ENCODE measurements around the gene NPPC. TPM values are rescaled to one million over a fixed set of nuclear protein-coding genes. Genes with fewer than 3 reads are reported as not detected.
"Not testable (repeated sequence)": the region's sequence is repeated elsewhere in the genome, so short reads cannot be mapped to it uniquely, and the experiment has no call there.

The NPPC gene
- total RNA-seq, 2 experiments from 2014 or later = not detected

DNA sequence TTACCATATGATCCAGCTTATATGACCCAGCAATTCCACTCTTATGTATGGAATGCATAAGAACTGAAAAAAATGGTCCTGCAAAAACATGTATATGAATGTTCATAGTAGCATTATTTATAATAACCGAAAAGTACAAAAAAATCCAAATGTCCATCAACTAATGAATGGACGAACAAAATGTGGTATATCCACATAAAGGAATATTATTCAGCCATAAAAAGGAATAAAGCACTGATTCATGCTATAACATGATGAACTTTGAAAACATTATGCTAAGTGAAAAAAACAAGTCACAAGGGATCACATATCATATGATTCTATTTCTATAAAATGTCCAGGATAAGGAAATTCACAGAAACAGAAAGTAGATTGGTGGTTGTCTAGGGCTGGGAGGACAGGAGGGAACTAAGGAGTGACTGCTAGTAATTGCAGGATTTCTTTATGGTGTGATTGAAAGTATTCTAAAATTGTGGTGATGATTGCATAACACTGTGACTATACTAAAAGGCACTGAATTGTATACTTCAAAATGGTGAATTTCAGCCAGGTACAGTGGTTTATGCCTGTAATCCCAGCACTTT lies 25.3 kb upstream of the NPPC start:
- CTCF ChIA-PET (ENCODE audit: unreplicated experiment) = no interaction called here
- no peaks in the 10 kb centered on the region for H3K79me2 ChIP-seq (ENCODE audit: insufficient read depth, low read depth, low read length)
- H3K36me3 ChIP-seq (ENCODE audit: insufficient read depth, low read length) = no peaks in the 10 kb centered on the region
- no peak for TF ChIP-seq EZH2phosphoT487 (IDR thresholded peaks at IDR 0.05; ENCODE audit: borderline replicate concordance, low read depth, low read length)
- TF ChIP-seq, protein P1, sequence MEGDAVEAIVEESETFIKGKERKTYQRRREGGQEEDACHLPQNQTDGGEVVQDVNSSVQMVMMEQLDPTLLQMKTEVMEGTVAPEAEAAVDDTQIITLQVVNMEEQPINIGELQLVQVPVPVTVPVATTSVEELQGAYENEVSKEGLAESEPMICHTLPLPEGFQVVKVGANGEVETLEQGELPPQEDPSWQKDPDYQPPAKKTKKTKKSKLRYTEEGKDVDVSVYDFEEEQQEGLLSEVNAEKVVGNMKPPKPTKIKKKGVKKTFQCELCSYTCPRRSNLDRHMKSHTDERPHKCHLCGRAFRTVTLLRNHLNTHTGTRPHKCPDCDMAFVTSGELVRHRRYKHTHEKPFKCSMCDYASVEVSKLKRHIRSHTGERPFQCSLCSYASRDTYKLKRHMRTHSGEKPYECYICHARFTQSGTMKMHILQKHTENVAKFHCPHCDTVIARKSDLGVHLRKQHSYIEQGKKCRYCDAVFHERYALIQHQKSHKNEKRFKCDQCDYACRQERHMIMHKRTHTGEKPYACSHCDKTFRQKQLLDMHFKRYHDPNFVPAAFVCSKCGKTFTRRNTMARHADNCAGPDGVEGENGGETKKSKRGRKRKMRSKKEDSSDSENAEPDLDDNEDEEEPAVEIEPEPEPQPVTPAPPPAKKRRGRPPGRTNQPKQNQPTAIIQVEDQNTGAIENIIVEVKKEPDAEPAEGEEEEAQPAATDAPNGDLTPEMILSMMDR (conservative IDR thresholded peaks at IDR 0.05; ENCODE audit: low read length) = no peak
- H3K9me3 ChIP-seq (ENCODE audit: low read length) = peaks cover 8% of the 10 kb centered on the region; the same call in 1 of the 2 replicates
- intact Hi-C loops (cut with micrococcal nuclease; ENCODE audit: unreplicated experiment) = no loop called here
- BruUV-seq (replicated peaks) = no TSS peak
- H4K20me1 ChIP-seq (ENCODE audit: insufficient read depth, low read length) = no peaks in the 10 kb centered on the region
- no peak for DNase-seq (ENCODE audit: low spot score)
- no peak overlapping the region for H3K27ac ChIP-seq (ENCODE audit: low read depth, low read length, poor library complexity, severe bottlenecking)
- H3K4me2 ChIP-seq (ENCODE audit: low read length) = no peak overlapping the region
- H2AFZ ChIP-seq (ENCODE audit: low read length) = no peak overlapping the region
- H3K4me3 ChIP-seq (ENCODE audit: low read depth, low read length, poor library complexity, severe bottlenecking) = no peak overlapping the region
- POLR2A ChIA-PET = no interaction called here
- H3K9me2 ChIP-seq (ENCODE audit: insufficient read depth, low read length) = no peaks in the 10 kb centered on the region
- no peaks in the 10 kb centered on the region for H3K4me1 ChIP-seq (ENCODE audit: insufficient read depth, low read length, poor library complexity, severe bottlenecking)

DNA sequence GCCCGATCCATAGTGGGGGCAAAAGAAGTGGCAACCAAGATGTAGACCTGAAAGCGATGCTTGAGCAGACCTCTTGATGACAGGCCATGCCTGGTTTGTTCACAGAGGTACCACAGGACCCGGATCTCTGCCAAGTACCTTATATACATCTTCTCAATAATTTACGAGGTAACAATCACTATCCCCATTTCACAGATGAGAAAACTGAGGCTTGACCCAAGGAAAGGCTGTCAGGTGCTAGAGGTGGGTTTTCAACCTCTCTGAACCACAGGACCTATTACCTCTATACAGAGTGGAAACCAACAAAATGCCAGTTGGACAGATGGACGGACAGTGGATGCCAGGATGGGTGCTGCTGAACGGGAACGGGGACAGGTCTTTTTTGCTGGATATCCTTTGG lies 21.5 kb upstream of the NPPC start:
- no peak overlapping the region for H2AFZ ChIP-seq (ENCODE audit: low read length)
- CTCF ChIA-PET (ENCODE audit: unreplicated experiment) = no interaction called here
- POLR2A ChIA-PET = no interaction called here
- no peak overlapping the region for H3K4me2 ChIP-seq (ENCODE audit: low read length)
- H3K4me3 ChIP-seq (ENCODE audit: low read depth, low read length, poor library complexity, severe bottlenecking) = no peak overlapping the region
- H3K36me3 ChIP-seq (ENCODE audit: insufficient read depth, low read length) = no peaks in the 10 kb centered on the region
- intact Hi-C loops (cut with micrococcal nuclease; ENCODE audit: unreplicated experiment) = no loop called here
- TF ChIP-seq, protein P1 (conservative IDR thresholded peaks at IDR 0.05; ENCODE audit: low read length) = no peak
- TF ChIP-seq EZH2phosphoT487 (IDR thresholded peaks at IDR 0.05; ENCODE audit: borderline replicate concordance, low read depth, low read length) = no peak
- H3K79me2 ChIP-seq (ENCODE audit: insufficient read depth, low read depth, low read length) = no peaks in the 10 kb centered on the region
- H3K27ac ChIP-seq (ENCODE audit: low read depth, low read length, poor library complexity, severe bottlenecking) = no peak overlapping the region
- H4K20me1 ChIP-seq (ENCODE audit: insufficient read depth, low read length) = no peaks in the 10 kb centered on the region
- H3K9me3 ChIP-seq (ENCODE audit: low read length) = peaks cover 8% of the 10 kb centered on the region; the same call in 1 of the 2 replicates
- DNase-seq (ENCODE audit: low spot score) = no peak
- no peaks in the 10 kb centered on the region for H3K9me2 ChIP-seq (ENCODE audit: insufficient read depth, low read length)
- no peaks in the 10 kb centered on the region for H3K4me1 ChIP-seq (ENCODE audit: insufficient read depth, low read length, poor library complexity, severe bottlenecking)
- BruUV-seq (replicated peaks) = no TSS peak

DNA sequence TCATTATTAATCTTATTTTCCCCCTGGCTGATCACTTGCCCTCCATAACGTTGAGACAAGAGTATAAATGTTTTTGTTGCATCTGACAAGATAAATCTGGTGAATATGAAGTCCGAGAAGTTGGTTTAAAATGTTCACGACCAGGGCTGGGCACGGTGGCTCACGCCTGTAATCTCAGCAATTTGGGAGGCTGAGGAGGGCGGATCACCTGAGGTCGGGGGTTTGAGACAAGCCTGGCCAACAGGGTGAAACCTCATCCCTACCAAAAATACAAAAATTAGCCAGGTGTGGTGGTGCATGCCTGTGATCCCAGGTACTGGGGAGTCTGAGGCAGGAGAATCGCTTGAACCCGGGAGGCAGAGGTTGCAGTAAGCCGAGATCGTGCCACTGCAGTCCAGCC lies 20.9 kb upstream of the NPPC start:
- H3K79me2 ChIP-seq (ENCODE audit: insufficient read depth, low read depth, low read length); H3K36me3 ChIP-seq (ENCODE audit: insufficient read depth, low read length); H3K9me3 ChIP-seq (ENCODE audit: low read length); H3K9me2 ChIP-seq (ENCODE audit: insufficient read depth, low read length); CTCF ChIA-PET (ENCODE audit: unreplicated experiment); H4K20me1 ChIP-seq (ENCODE audit: insufficient read depth, low read length); H3K4me2 ChIP-seq (ENCODE audit: low read length); intact Hi-C loops (cut with micrococcal nuclease; ENCODE audit: unreplicated experiment); H3K27ac ChIP-seq (ENCODE audit: low read depth, low read length, poor library complexity, severe bottlenecking); BruUV-seq (replicated peaks); H3K4me1 ChIP-seq (ENCODE audit: insufficient read depth, low read length, poor library complexity, severe bottlenecking); DNase-seq (ENCODE audit: low spot score); H3K4me3 ChIP-seq (ENCODE audit: low read depth, low read length, poor library complexity, severe bottlenecking); H2AFZ ChIP-seq (ENCODE audit: low read length): not testable (repeated sequence)
- POLR2A ChIA-PET = interaction anchor here (0.6 kb wide), 1 partner anchor 55 kb away, joined by 3 read pairs; no protein-coding TSS in a partner anchor

Measured in OCI-LY7 (cell line).